ENCODE data around the gene IL1R1. TPM values are rescaled to one million over a fixed set of nuclear protein-coding genes. Genes with fewer than 3 reads are reported as not detected.

The IL1R1 gene
- total RNA-seq, 1 experiment from 2014 or later: 1.0 TPM

DNA sequence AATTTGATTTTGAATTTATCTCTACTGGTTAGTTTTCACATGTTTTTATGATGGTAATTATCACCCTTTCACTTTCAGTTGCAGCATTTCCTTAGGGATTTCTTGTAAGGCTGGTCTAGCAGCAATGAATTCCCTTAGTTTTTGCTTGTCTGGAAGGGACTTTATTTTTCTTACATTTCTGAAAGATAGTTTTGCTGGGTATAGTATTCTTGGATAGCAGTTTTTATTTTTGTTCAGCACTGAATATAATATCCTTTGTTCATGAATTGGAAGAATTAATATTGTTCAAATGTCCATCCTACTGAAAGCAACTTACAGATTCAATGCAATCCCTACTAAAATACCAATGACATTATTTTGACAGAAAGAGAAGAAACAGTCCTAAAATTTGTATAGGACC is 74.5 kb downstream of the IL1R1 start:
- Histone ChIP-seq H3K27me3 (ENCODE audit: control insufficient read depth, insufficient read depth, low read length) (no peaks in the 10 kb centered on the region), H3K4me3 (ENCODE audit: insufficient read depth, low read depth, low read length) (no peak overlapping the region), H3K36me3 (replicated peaks; ENCODE audit: control insufficient read depth, insufficient read depth, low read length) (no peaks in the 10 kb centered on the region)
- DNase-seq: no peak

DNA sequence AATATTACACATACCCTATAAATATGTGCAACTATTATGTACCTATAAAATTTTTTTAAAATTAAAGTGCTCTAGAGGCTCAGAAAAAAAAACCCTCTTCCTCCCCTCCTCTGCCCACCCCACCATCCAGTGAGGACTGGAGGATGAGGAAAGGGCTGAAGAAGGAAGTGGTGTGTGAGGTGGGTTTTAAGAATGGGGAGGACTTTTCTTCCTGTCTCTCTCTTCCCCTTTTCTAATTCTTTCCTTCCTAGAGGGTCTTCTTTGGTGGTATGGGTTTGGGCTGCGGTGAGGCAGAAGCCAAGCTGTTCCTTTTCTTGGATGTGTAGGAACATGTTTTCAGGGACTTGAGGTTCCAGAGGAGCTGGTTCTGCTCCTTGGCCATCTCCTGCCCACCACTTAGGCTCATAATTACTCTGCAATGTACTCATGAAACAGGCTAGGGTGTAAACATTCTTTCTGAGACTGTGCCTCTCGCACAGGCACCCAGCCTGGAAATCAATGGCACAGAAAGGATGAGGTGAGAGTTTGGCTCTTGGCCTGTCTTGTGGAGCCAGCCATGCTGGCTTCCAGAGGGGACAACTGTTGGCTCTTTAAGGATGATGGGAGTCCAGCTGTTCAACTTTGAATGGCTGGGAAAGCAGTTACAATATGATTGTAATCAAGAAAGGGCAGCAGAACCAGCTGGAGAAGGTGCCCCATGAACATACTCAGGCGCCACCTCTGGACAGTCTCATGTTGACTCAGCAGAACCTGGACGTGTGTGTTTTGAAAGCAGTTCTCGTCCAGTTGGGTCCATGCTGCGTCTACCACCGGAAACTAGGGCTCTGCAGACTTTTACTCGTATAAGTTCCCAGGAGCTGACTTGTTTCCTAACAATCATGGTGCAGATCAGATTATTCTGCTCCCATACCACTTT is 82.5 kb downstream of the IL1R1 start:
- no peak for DNase-seq
- Histone ChIP-seq H3K27me3 (ENCODE audit: control insufficient read depth, insufficient read depth, low read length) (no peaks in the 10 kb centered on the region), H3K36me3 (replicated peaks; ENCODE audit: control insufficient read depth, insufficient read depth, low read length) (no peaks in the 10 kb centered on the region), H3K4me3 (ENCODE audit: insufficient read depth, low read depth, low read length) (no peak overlapping the region)

DNA sequence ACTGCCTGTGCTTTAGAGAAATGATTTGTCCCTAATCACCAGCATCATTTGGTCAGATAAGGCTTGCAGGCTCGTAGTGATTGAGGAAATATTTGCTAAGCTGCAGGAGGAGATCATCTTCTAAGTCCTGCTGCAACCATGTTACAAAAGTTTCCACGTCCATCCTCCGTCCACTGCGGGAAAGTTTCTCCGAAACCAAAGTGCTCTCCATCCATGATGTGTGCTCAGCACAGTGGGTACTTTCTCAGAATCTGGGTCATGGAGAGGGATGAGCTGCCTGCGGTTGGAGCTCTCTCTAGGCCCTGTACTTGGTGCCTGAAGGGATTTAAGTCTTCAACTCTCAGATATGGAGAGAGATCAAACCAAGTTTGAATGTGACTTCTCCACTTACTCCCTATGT is 83.6 kb downstream of the IL1R1 start:
- no peaks in the 10 kb centered on the region for H3K36me3 ChIP-seq (replicated peaks; ENCODE audit: control insufficient read depth, insufficient read depth, low read length)
- H3K27me3 ChIP-seq (ENCODE audit: control insufficient read depth, insufficient read depth, low read length): no peaks in the 10 kb centered on the region
- H3K4me3 ChIP-seq (ENCODE audit: insufficient read depth, low read depth, low read length): no peak overlapping the region

DNA sequence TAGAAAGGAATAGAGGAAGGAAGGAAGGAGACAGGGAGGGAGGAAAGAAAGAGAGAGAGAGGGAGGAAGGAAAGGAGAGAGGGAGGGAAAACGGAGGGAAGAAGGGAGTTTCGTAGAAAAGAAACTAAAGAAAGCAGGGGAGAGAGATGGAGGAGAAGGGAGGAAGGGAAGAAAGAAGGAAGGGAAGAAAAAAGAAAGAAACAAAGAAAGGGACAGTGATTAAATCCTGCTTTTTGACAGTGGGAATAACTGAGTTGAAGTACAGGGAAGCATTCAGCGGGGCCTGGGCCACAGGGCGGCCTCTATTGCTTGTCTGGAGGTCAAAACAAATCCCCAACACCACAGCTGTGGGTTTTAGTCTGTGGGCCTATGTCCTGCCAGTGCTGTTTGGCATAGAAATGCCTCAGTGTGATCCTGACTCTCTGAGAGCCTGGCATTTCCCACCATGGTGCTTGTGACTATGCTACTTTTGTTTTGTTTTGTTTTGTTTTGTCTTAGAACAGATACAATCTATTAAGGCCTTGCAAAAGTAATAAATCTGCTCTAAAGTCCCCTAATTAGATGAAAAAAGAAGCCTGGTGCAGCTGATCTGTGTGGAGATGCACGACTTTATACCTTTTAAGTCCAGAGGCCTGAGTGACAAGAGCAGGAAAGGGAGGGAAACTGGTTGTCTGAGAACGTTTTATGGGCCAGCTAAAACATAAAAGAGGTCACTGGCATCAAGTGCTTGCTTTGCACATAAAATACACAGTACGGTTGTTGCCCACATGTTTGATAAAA is 84.3 kb downstream of the IL1R1 start:
- Histone ChIP-seq H3K4me3 (ENCODE audit: insufficient read depth, low read depth, low read length) (no peak overlapping the region), H3K27me3 (ENCODE audit: control insufficient read depth, insufficient read depth, low read length) (no peaks in the 10 kb centered on the region), H3K36me3 (replicated peaks; ENCODE audit: control insufficient read depth, insufficient read depth, low read length) (no peaks in the 10 kb centered on the region)
- no peak for DNase-seq

More for the DNA sequence above, 83.6 kb downstream of the IL1R1 start:
- DNase-seq: no peak

DNA sequence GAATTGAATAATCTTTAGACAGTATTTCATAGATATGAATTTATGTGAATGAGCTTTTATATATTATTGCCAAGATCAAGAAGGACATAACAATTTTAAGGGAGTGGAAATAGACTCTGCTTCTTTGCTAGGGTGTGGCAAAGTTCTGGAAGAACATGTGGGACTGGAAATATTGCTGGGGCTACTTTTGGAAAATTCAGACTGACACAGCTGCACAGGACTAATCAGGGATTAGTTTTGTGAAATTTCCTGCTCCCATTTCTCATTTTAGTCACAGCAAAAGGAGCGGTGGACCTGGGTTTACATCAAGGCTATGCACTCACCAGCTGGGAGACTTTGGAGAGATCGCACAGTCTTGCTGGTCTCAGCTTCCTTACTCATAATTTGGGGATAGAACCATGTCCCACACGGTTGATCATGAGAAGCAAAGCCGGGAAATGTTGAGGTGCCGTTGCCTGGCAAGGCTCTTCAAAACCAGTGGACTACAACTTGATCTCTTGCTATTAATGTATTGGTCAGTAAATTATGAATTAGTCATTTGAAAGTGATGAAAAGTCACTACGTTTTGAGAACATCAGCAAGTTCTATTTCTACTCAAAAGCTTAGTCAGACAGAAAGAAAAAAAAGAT is 86.7 kb downstream of the IL1R1 start:
- DNase-seq: no peak
- no peaks in the 10 kb centered on the region for H3K36me3 ChIP-seq (replicated peaks; ENCODE audit: control insufficient read depth, insufficient read depth, low read length)
- H3K27me3 ChIP-seq (ENCODE audit: control insufficient read depth, insufficient read depth, low read length): no peaks in the 10 kb centered on the region
- no peak overlapping the region for H3K4me3 ChIP-seq (ENCODE audit: insufficient read depth, low read depth, low read length)

Other genes with a start within 250 kb of the IL1R1 start
- gene IL1R2, start 150.8 kb upstream of the IL1R1 start, total RNA-seq (2014; rRNA removed; shearing (Covaris generic)): 0.17 and 0.44 TPM in 2 replicates
- gene IL1RL2, start 44.3 kb downstream of the IL1R1 start, total RNA-seq (2014; rRNA removed; shearing (Covaris generic)): not detected in 2 replicates
- not detected in 2 replicates for gene IL1RL1, start 168.8 kb downstream of the IL1R1 start, total RNA-seq (2014; rRNA removed; shearing (Covaris generic))
- gene IL18R1, start 213.1 kb downstream of the IL1R1 start, total RNA-seq (2014; rRNA removed; shearing (Covaris generic)): 0.41 and 0.42 TPM in 2 replicates